SU-DHL-6 (cell line): Measurements from ENCODE around the gene TMEM225B.

Experiments used
- EZH2phosphoT487 ChIP-seq: fragments of 200-600 bp; sonication (generic), shearing (Covaris generic); conservative IDR thresholded peaks from 2 replicates; pipeline ENCODE4 v1.6.1; 2018; ENCODE audit warnings: mild to moderate bottlenecking, antibody characterized with exemption, low read length, moderate library complexity, mixed read lengths
- TF ChIP-seq, protein P1 (sequence below): fragments of 200-600 bp; sonication (generic); IDR thresholded peaks from one replicate; pipeline ENCODE4 v1.5.1; 2017; ENCODE audit warnings: antibody characterized with exemption, mild to moderate bottlenecking, low read length, moderate library complexity; ENCODE audit not compliant: insufficient read depth, poor library complexity, severe bottlenecking

DNA sequence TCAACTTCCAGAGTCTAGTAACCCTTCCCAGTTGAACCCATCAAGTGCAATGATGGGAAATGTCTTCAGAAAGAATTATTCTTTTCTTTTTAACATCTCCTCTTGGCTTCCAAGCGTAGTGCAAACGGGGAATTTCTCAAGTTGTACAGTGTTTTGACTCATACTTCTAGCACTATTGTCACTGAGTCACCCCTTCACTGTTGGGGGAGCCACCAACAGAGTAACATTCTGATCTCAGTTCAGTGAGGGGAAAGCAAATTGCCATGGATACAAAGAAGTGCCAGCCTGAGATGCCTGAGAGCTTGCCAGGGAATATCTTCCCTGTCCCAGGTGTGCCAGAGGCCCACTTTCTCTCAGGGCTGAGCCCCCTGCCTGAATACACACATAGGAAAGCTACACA lies 50.8 kb downstream of the TMEM225B start:
- TF ChIP-seq, protein P1, sequence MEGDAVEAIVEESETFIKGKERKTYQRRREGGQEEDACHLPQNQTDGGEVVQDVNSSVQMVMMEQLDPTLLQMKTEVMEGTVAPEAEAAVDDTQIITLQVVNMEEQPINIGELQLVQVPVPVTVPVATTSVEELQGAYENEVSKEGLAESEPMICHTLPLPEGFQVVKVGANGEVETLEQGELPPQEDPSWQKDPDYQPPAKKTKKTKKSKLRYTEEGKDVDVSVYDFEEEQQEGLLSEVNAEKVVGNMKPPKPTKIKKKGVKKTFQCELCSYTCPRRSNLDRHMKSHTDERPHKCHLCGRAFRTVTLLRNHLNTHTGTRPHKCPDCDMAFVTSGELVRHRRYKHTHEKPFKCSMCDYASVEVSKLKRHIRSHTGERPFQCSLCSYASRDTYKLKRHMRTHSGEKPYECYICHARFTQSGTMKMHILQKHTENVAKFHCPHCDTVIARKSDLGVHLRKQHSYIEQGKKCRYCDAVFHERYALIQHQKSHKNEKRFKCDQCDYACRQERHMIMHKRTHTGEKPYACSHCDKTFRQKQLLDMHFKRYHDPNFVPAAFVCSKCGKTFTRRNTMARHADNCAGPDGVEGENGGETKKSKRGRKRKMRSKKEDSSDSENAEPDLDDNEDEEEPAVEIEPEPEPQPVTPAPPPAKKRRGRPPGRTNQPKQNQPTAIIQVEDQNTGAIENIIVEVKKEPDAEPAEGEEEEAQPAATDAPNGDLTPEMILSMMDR: no peak
- TF ChIP-seq EZH2phosphoT487: no peak
